HUES64 (cell line): ENCODE measurements around the gene C4orf36. TPM values are rescaled to one million over a fixed set of nuclear protein-coding genes. Genes with fewer than 3 reads are reported as not detected.

Source experiments
- H3K27ac ChIP-seq: 2 replicates; pipeline ENCODE4 v1.7.0; 2013; ENCODE audit warnings: low read depth, low read length, inconsistent platforms
- H3K27me3 ChIP-seq: 2 replicates; pipeline ENCODE4 v1.6.1; 2013; ENCODE audit warnings: mild to moderate bottlenecking, low read length; ENCODE audit not compliant: insufficient read depth
- H3K36me3 ChIP-seq: 2 replicates; pipeline ENCODE4 v1.6.1; 2013; ENCODE audit warnings: mild to moderate bottlenecking, low read length; ENCODE audit not compliant: insufficient read depth
- H3K4me1 ChIP-seq: 2 replicates; pipeline ENCODE4 v1.6.1; 2013; ENCODE audit warnings: mild to moderate bottlenecking, low read length, moderate library complexity; ENCODE audit not compliant: insufficient read depth
- H3K4me3 ChIP-seq: 2 replicates; pipeline ENCODE4 v1.5.1; 2013; ENCODE audit warnings: mild to moderate bottlenecking, low read length, moderate library complexity
- H3K9ac ChIP-seq: 2 replicates; pipeline ENCODE4 v1.6.1; 2013; ENCODE audit warnings: mild to moderate bottlenecking, low read depth, low read length
- H3K9me3 ChIP-seq: 2 replicates; pipeline ENCODE4 v1.6.1; 2013; ENCODE audit warnings: low read depth, low read length; ENCODE audit not compliant: insufficient read depth
- WGBS: fragments of 150-250, 120-280 bp; methylation state at CpG from one replicate; pipeline ENCODE4 v1.1.7; 2013; ENCODE audit warnings: missing lambda C conversion rate; 5-methylcytosine and 5-hydroxymethylcytosine counted together
- polyA plus RNA-seq, 2 experiments: library from polyadenylated mRNA; stranded (reverse); fragments of 50-300 nt; gene quantifications; one replicate each; pipeline ENCODE4 v1.2.3, GENCODE V29; 2013

The C4orf36 gene, protein sequence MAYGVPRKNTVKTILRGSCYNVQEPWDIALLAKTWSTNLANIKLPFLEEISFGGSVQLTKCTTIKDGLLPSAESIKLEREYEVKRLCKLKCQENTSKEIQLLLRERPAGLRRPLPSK
- polyA plus RNA-seq (2013, experiment 1 of 2): 1.3 TPM
- polyA plus RNA-seq (2013, experiment 2 of 2): 2.2 TPM

DNA sequence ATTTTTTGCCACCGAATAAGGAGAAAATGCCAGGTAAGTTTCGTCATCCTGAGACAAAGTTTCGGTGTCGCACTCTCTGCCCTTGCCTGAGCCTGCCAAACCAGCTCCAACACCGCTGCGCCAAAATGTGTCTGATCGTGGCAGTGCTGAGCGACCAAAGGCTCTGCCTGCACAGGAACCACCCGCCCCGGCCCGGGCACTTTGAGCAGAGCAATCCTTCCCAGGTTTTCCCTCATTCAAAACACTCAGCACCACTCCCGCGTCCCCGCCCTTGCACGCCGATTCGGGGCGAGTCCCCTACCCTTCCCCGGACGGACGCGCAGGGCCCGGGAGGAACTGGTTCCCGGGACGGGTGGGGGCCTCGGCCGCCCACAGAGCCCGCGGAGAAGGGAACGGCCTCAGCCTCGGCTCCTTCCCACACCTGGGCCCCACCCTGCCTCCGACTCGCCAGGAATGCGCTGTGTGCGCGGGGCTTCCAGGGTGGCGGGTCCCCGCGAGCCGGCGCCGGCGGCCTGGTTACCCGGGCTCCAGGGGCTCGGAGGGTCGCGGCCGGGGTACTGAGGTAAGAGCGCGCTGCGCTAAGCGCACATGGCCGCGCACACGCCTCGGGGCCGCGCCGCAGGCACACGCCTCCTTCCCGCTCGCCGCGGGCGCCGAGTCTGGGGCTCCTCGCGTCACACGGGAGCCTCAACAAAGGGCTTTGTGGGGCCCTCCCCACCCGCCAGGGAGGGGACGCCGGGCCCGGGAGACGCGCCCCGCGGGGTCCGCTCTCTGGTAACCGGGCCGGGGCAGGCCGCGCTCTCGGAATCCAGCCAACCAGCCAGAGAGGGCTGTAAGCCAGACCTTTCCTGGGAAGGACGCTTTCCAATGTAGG lies at the start of gene C4orf36:
TSS of gene C4orf36 (minus strand) at position 661 of the 874 bp plus-strand sequence. CDS start 902 bp downstream, outside the sequence.
- Histone ChIP-seq H3K4me3 (peak within 1 kb of the TSS; percentile 74), H3K27ac (peak within 1 kb of the TSS; percentile 84)
- under 1% methylated on average over 84 of the region's 84 CpGs for WGBS

DNA sequence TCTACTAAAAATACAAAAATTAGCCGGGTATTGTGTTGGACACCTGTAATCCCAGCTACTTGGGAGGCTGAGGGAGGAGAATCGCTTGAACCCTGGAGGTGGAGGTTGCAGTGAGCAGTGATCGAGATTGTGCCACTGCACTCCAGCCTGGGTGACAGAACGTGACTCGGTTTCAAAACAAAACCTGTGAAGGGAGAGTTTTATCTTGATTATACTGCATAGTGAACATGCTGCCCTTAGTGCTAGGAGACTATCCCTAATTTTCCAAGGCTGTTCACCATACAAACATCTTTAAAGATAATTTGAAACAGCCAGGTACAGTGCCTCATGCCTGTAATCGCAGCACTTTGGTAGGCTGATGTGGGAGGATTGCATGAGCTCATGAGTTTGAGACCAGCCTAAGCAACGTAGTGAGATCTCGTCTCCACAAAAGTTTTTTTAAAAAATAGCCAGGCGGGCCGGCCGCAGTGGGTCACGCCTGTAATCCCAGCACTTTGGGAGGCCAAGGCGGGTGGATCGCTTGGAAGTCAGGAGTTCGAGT lies 48.8 kb upstream of the C4orf36 start:
- no peak overlapping the region for H3K27ac ChIP-seq
- peaks cover 54% of the 10 kb centered on the region for H3K4me1 ChIP-seq
- no peaks in the 10 kb centered on the region for H3K36me3 ChIP-seq
- 97% methylated on average over 15 of the region's 15 CpGs for WGBS
- H3K4me3 ChIP-seq: no peak overlapping the region
- no peak overlapping the region for H3K9ac ChIP-seq
- H3K27me3 ChIP-seq: no peaks in the 10 kb centered on the region
- H3K9me3 ChIP-seq: no peaks in the 10 kb centered on the region

More for the DNA sequence above, at the start of gene C4orf36:
- Histone ChIP-seq H3K27me3 (peaks cover 11% of the 10 kb centered on the region; the same call in 1 of the 2 replicates), H3K36me3 (no peaks in the 10 kb centered on the region), H3K4me1 (peaks cover 15% of the 10 kb centered on the region; the same call in 1 of the 2 replicates), H3K9ac (peak within 1 kb of the TSS; percentile 91), H3K9me3 (no peaks in the 10 kb centered on the region)

DNA sequence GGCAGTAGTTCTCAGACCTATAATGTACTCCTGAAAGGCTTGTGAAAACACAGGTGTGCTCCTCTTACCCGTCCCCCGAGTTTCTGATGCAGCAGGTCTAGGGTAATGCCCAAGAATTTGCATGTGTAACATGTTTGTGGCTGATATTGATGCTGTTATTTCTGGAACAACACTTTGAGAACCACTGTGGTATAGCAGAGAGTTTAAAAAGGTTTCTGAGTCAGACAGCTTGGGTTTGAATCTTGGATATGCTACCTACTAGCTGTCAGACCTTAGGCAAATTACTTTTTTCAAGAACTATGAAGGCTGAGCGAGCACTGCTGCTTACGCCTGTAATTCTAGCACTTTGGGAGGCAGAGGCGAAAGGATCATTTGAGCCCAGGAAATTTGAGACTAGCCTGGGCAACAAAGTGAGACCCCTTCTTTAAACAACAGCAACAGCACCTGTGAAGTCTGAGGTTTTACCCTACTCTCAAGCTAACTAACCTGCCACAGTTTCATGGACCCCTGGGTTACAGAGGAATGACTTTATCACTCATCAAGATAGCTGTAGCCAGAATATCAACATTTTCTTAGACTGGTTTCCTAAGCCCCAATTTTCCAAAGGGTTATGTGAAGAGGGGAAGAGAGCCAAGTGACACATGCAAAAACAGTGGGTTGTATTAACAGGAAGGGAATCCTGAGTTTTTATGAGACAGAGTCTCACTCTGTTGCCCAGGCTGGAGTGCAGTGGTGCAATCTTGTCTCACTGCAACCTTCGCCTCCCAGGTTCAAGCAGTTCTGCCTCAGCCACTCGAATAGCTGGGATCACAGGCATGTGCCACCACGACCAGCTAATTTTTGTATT lies 47.7 kb upstream of the C4orf36 start:
- Histone ChIP-seq H3K4me3 (no peak overlapping the region), H3K9me3 (no peaks in the 10 kb centered on the region), H3K27me3 (no peaks in the 10 kb centered on the region), H3K9ac (no peak overlapping the region), H3K4me1 (peaks cover 44% of the 10 kb centered on the region), H3K36me3 (no peaks in the 10 kb centered on the region), H3K27ac (no peak overlapping the region; the same call in 1 of the 2 replicates)
- 89% methylated on average over 8 of the region's 8 CpGs for WGBS

DNA sequence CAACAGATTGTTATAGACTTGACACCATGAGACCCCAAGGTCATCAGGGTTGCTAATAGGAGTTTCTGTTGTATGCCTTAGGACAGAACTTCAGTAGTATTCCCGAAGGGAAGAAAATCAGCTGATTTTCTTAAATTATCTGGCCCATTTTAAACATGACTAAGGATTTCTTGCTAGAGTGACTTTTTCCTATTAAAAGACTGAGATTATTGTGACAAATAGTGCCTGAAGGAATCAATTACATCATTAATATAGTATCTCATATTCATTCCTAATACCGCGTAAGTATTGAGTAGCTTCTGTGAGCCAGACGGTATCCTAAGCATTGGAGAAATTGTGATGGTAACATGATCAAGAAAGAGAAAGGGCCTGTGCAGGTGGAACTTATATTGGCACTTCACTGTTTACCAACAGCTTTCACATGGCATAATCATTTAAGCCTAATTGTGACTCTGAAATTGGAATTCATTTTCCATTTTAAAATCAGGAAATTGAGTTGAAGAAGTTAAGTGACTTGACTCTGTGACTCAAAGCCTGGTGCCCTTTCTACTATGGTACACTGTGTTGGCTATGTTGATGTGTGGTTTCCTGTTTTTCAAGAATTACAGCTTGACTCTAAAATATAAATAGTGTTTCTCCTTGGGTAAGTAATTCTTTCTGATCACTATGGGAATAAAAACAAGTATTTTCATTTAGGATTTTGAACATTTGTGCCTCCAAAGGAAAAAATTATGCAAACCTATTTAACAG lies 46.7 kb upstream of the C4orf36 start:
- peaks cover 34% of the 10 kb centered on the region for H3K4me1 ChIP-seq
- WGBS: 77% methylated on average over 4 of the region's 4 CpGs

DNA sequence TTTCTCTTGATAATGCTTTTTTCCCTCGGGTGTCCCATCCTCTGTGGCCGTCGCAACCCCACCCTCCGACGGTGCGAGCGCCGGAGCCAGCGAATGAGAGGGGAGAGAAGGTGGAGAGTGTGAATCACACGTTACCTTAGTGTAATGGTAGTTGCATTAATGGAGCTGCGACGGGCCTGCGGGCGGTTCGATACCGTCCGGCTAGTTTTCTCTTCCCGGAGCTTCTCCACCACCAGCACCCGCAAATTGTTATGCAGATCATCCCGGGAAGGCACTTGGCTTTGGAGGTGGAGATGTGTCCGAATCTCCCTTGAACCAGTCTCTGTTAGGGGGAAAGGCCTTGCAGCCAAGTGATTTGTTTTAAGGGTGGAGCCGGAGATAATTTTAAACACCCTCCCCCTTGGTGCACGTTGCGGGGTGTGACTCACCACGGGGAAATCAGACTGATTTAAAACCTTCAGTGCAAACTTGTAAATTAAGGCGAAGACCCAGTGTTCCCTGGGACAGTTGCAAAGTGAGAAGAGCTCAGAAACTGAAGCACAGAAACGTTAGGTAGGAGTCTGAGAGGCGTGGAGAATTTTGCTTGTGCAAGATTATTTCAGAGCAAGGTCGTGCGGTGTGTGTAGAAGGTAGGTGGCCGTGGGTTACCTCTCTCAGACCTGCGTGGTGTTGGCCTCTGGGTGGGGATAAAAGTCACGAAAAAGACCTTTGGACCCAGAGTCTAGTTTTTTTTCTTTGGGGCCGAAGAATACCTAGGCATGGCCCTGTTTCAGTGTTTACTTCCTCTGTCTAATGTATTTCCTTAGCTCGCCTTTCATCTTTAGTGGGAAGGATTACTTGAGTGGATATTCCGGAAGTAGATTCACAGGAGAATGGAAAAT lies 43.9 kb upstream of the C4orf36 start:
- H3K36me3 ChIP-seq: no peaks in the 10 kb centered on the region
- peak overlapping the region; percentile 95 for H3K27ac ChIP-seq
- H3K9me3 ChIP-seq: no peaks in the 10 kb centered on the region
- under 1% methylated on average over 36 of the region's 36 CpGs for WGBS
- H3K4me1 ChIP-seq: peaks cover 31% of the 10 kb centered on the region
- H3K4me3 ChIP-seq: peak overlapping the region; percentile 74
- H3K9ac ChIP-seq: peak overlapping the region; percentile 74
- H3K27me3 ChIP-seq: no peaks in the 10 kb centered on the region

More for the DNA sequence above, 46.7 kb upstream of the C4orf36 start:
- Histone ChIP-seq H3K36me3 (no peaks in the 10 kb centered on the region), H3K4me3 (peak overlapping the region; percentile 25; the same call in 1 of the 2 replicates), H3K27ac (no peak overlapping the region), H3K9me3 (no peaks in the 10 kb centered on the region), H3K9ac (no peak overlapping the region), H3K27me3 (no peaks in the 10 kb centered on the region)

DNA sequence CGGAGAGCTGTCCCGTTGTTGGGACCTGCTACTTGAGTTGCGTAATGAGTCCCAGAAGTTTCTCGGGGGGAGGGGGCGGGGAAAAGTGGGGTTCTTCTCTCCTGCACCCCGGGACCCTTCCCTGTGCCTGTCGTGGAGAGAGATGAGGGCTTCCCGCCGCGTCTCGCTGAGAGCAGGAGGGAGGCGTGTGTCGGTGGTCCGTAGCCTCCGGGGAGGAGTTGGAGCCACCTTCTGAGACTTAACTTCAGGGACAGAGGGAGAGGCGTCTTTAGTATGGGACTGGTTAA lies 43.3 kb upstream of the C4orf36 start:
- H3K4me1 ChIP-seq: peaks cover 31% of the 10 kb centered on the region
- H3K9ac ChIP-seq: peak overlapping the region; percentile 74
- H3K9me3 ChIP-seq: no peaks in the 10 kb centered on the region
- no peaks in the 10 kb centered on the region for H3K27me3 ChIP-seq
- WGBS: under 1% methylated on average over 16 of the region's 16 CpGs
- H3K36me3 ChIP-seq: no peaks in the 10 kb centered on the region
- peak overlapping the region; percentile 95 for H3K27ac ChIP-seq
- peak overlapping the region; percentile 74 for H3K4me3 ChIP-seq

DNA sequence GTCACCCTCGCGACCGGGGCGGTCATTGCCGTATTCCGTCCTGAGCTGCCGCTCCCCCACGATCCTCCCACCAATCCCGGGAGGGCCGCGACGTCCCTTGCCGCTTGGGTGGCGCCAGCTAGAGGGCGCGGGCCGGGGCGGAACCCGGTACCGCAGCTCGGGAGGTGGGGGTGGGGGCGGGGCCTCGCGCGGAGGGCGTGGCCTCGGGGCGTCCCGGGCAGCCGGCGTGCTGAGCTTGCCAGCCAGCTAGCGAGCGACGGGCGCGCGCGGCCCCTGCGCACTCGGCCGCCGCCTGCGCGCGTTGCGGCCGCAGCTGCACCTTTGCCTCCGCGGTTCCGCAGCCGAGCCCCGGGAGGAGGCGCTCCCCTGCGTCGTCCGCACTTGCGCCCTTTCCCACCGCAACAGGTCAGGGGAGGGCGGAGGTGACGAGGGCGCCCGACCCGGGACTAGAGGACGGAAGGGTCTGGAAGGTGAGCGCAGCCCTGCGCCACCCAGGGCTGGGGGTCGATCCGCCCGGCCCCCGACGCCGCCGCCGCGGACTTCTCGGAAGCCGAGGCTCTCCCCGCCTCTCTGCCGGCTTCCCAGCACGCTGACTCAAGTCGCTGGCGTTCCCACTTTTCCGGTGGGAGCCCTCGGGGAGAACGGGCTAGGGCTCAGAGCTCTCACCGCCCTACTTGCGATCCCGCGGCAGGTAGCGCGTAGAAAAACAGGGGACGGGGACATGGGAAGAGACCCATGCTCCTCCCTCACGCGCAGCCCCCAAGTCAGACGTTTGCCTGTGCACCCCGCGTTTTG lies 42.7 kb upstream of the C4orf36 start, which contains the start of gene AFF1:
TSS of gene AFF1 (plus strand) at position 241 of the 795 bp plus-strand sequence. CDS start 13,523 bp downstream, outside the sequence.
- Histone ChIP-seq H3K9ac (peak within 1 kb of the TSS; percentile 74), H3K36me3 (no peaks in the 10 kb centered on the region), H3K27me3 (no peaks in the 10 kb centered on the region), H3K4me1 (peaks cover 31% of the 10 kb centered on the region), H3K27ac (peak within 1 kb of the TSS; percentile 95), H3K9me3 (no peaks in the 10 kb centered on the region), H3K4me3 (peak within 1 kb of the TSS; percentile 74)
- WGBS: under 1% methylated on average over 97 of the region's 97 CpGs

DNA sequence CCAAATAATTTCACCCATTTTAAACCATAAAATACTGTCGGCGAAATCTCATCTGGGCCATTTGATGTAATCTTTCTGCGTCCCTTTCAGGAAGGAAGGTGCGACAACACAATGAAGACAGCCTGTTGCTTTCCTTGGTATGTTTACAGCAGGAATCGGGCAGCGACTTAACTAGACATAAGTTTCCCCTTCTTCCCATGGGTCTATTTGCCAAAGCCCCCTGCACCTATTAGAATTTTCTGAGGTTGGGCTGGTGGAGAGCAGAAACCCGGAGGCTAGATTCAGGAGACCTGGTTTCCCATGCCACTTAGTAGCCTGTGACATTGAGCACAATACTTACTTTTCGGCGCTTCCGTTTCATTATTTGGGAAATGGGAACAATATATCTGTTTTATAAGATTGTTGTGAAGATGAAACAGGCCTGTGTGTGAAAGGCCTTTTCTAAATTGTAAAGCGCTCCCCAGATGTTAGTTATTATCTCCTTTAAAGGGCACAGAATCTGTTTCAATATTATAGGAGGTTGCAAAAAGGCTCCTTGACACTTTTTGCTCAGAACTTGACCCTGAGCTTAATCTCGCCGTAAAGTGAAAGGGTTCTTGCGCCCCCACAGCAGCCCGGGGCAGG lies 42.0 kb upstream of the C4orf36 start:
- Histone ChIP-seq H3K9ac (peak overlapping the region; percentile 33), H3K27ac (peak overlapping the region; percentile 16; the same call in 1 of the 2 replicates), H3K27me3 (no peaks in the 10 kb centered on the region), H3K4me3 (peak overlapping the region; percentile 74), H3K9me3 (no peaks in the 10 kb centered on the region), H3K4me1 (peaks cover 25% of the 10 kb centered on the region), H3K36me3 (no peaks in the 10 kb centered on the region)
- WGBS: 13% methylated on average over 15 of the region's 15 CpGs
